Calu3 (cell line): ENCODE results near the gene SPOCD1. TPM values are rescaled to one million over a fixed set of nuclear protein-coding genes. Genes with fewer than 3 reads are reported as not detected.

Experiments
- BruUV-seq: library from RNA; stranded (reverse); fragments of 400-500 nt; replicated peaks from 2 replicates; lab custom pipeline; 2021; lab: Mats Ljungman, UMichigan
- CTCF ChIA-PET: fragments of 300-600 bp; sonication (Branson Sonifier 250); formaldehyde crosslinking; loops from one replicate; lab custom pipeline; 2022; ENCODE audit warnings: antibody characterized with exemption; lab: Charles Lee
- DNase-seq: peaks from one replicate; pipeline ENCODE4 v3.0.0; 2022
- H3K27ac Mint-ChIP-seq: one replicate; pipeline ENCODE4 v1.8.0; 2022; ENCODE audit warnings: mixed read lengths; ENCODE audit not compliant: unreplicated experiment
- H3K27me3 Mint-ChIP-seq: one replicate; pipeline ENCODE4 v1.8.0; 2022; ENCODE audit warnings: mixed read lengths; ENCODE audit not compliant: unreplicated experiment
- H3K36me3 Mint-ChIP-seq: one replicate; pipeline ENCODE4 v1.8.0; 2022; ENCODE audit warnings: mild to moderate bottlenecking, moderate library complexity, mixed read lengths; ENCODE audit not compliant: insufficient read depth, unreplicated experiment
- H3K4me1 Mint-ChIP-seq: one replicate; pipeline ENCODE4 v1.8.0; 2022; ENCODE audit warnings: mild to moderate bottlenecking, low read depth, mixed read lengths; ENCODE audit not compliant: unreplicated experiment
- H3K4me3 Mint-ChIP-seq: one replicate; pipeline ENCODE4 v1.8.0; 2022; ENCODE audit warnings: mild to moderate bottlenecking, low read depth, moderate library complexity, mixed read lengths; ENCODE audit not compliant: unreplicated experiment
- H3K9me3 Mint-ChIP-seq: one replicate; pipeline ENCODE4 v1.8.0; 2022; ENCODE audit warnings: low read depth, mixed read lengths; ENCODE audit not compliant: unreplicated experiment
- intact Hi-C: fragments of 100-400 bp; cut with micrococcal nuclease; formaldehyde crosslinking; loops from one replicate; pipeline ENCODE4 v1.10.0; 2022; ENCODE audit not compliant: unreplicated experiment
- total RNA-seq: library from RNA; stranded (reverse); gene quantifications from 2 replicates; pipeline ENCODE4 v1.2.3, GENCODE V29; 2022
- TF ChIP-seq, protein P1 (sequence below): fragments of 200-600 bp; IDR thresholded peaks from one replicate; pipeline ENCODE4 v1.8.0; 2022; ENCODE audit warnings: antibody characterized with exemption; ENCODE audit not compliant: unreplicated experiment

The SPOCD1 gene
- total RNA-seq, 1 experiment from 2014 or later: 6.3 TPM

DNA sequence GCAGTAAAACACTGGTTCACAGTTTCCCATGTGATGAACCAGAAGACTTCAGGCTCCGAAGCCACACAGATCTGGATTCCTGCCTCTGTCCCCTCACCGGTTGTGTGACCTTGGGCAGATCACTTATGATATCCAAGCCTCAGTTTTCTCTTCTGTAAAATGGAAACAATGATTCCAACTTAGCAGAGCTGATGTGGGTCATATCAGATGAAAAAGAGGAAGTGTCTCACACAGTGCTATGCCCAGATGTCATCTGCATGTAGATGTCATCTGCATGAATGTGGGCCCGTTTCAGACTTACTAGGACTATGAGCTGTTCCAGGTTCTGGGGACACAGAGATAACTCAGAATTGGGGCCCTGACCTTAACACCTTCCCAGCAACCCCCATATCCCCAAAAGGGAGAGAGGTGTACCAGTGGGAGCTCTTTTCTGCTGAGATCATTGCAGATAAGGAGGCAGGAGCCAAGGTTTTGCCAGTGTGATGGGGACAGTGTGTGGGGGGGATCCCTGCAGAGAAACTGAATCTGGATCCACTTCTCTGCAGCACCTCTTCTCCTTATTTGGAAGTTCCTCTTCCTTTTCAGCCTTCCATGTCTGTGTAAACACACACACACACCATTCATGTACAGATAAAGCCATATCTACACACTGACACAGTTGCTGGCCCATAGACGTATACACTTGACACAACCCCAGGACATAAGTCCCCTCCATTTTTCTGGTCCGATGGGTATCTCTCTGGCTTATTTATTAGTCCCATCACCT is 46.7 kb downstream of the SPOCD1 start:
- peaks cover 96% of the 10 kb centered on the region for H3K27me3 Mint-ChIP-seq
- TF ChIP-seq, protein P1, sequence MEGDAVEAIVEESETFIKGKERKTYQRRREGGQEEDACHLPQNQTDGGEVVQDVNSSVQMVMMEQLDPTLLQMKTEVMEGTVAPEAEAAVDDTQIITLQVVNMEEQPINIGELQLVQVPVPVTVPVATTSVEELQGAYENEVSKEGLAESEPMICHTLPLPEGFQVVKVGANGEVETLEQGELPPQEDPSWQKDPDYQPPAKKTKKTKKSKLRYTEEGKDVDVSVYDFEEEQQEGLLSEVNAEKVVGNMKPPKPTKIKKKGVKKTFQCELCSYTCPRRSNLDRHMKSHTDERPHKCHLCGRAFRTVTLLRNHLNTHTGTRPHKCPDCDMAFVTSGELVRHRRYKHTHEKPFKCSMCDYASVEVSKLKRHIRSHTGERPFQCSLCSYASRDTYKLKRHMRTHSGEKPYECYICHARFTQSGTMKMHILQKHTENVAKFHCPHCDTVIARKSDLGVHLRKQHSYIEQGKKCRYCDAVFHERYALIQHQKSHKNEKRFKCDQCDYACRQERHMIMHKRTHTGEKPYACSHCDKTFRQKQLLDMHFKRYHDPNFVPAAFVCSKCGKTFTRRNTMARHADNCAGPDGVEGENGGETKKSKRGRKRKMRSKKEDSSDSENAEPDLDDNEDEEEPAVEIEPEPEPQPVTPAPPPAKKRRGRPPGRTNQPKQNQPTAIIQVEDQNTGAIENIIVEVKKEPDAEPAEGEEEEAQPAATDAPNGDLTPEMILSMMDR: no peak
- BruUV-seq: no TSS peak
- DNase-seq: no peak
- H3K36me3 Mint-ChIP-seq: no peaks in the 10 kb centered on the region
- H3K9me3 Mint-ChIP-seq: no peaks in the 10 kb centered on the region
- CTCF ChIA-PET: no interaction called here
- H3K4me3 Mint-ChIP-seq: no peak overlapping the region
- peaks cover 8% of the 10 kb centered on the region for H3K4me1 Mint-ChIP-seq
- no peak overlapping the region for H3K27ac Mint-ChIP-seq
- intact Hi-C loops: no loop called here

DNA sequence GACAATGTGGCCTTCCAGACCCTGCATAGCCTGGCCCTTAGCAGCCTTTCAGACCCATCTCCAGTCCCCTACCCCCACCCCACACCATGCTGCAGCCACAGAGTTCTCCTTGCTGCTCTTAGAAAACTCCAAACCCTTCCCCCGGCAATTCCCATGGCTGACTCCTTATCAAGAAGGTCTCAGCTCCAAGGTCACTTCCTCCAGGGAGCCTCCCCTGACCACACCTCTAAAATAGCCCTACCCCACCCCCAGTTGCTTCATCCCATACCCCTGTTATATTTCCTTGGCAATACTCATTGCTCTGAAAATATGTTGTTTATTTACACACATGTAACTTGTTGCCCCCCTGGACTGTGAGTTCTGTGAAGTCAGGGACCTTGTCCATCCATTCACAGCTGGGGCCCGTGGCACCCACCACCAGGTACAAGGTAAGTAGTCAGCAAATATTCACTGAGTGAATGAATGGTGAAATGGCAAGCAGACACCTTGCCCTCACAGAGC is 47.4 kb downstream of the SPOCD1 start:
- H3K4me3 Mint-ChIP-seq: no peak overlapping the region
- H3K4me1 Mint-ChIP-seq: peaks cover 10% of the 10 kb centered on the region
- H3K36me3 Mint-ChIP-seq: peaks cover 3% of the 10 kb centered on the region
- intact Hi-C loops: no loop called here
- peaks cover 95% of the 10 kb centered on the region for H3K27me3 Mint-ChIP-seq
- no peak for DNase-seq
- CTCF ChIA-PET: no interaction called here
- TF ChIP-seq, protein P1: no peak
- BruUV-seq: no TSS peak
- H3K9me3 Mint-ChIP-seq: no peaks in the 10 kb centered on the region
- H3K27ac Mint-ChIP-seq: no peak overlapping the region

DNA sequence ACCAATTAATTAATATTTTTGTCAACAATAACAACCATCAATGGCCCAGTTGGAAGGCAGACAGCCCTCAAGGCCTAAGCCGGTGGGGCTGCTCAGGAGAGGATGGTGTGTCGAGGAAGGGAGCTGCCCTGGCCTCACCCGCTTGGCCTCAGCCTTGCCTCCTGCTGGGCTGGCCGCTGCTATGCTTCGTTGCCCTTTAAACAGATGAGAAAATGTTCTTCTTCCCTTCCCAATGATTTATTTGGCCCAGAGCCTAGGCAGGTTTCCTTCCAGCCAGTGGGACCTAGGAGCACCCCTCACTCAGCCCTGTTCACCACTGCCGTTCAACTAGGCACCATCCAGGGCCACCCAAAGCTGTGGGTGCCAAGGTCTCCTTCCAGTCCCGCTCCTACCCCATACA is 48.6 kb downstream of the SPOCD1 start:
- CTCF ChIA-PET: interaction anchor here (1.0 to 1.6 kb wide), 2 partner anchors 22 to 213 kb away, joined by 3 to 5 read pairs; no protein-coding TSS in a partner anchor
- Mint-ChIP-seq H3K27me3 (peaks cover 95% of the 10 kb centered on the region), H3K36me3 (peaks cover 16% of the 10 kb centered on the region), H3K4me1 (peaks cover 11% of the 10 kb centered on the region), H3K4me3 (no peak overlapping the region), H3K9me3 (no peaks in the 10 kb centered on the region), H3K27ac (no peak overlapping the region)
- BruUV-seq: no TSS peak
- DNase-seq: no peak
- intact Hi-C loops: no loop called here
- TF ChIP-seq, protein P1: no peak

DNA sequence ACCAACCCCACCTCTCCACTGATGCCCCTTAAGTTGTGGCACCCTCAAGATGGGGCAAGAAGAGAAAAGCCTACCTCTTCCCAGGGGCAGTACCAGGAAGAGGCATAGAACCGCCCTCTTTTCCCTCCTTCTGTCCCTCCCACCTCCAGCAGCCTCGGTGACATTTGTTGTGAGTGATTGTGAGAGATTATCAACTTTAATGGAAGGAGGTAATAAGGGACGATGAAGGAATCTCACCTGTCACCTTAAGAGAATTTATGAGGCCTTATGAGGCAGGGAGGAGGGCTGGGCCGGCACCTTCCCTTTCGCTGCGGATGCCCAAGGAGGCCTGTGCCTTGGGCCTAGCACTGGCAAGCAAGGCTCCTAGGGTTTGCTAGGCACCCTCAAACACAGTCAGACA is 50.3 kb downstream of the SPOCD1 start:
- peaks cover 9% of the 10 kb centered on the region for H3K4me1 Mint-ChIP-seq
- H3K27ac Mint-ChIP-seq: no peak overlapping the region
- no peak overlapping the region for H3K4me3 Mint-ChIP-seq
- TF ChIP-seq, protein P1: no peak
- intact Hi-C loops: no loop called here
- no peaks in the 10 kb centered on the region for H3K9me3 Mint-ChIP-seq
- BruUV-seq: no TSS peak
- H3K27me3 Mint-ChIP-seq: peaks cover 78% of the 10 kb centered on the region
- CTCF ChIA-PET: interaction anchor here (1.1 to 1.7 kb wide), 2 partner anchors 24 to 198 kb away, joined by 3 to 7 read pairs; no protein-coding TSS in a partner anchor
- peaks cover 18% of the 10 kb centered on the region for H3K36me3 Mint-ChIP-seq
- DNase-seq: no peak
